Activated gamma-delta T cell treated with anti-CD3 and anti-CD28 coated beads, Interleukin-2, amount 50 U/mL, for 16 hours (primary cell): ENCODE data around the gene FAM200B.

Experiments used
- DNase-seq: peaks from one replicate; pipeline ENCODE4 v3.0.0-alpha.2; 2020; ENCODE audit warnings: low read depth

FAM200B gene

GRCh38 chr4:15737255-15737654 lies 55.6 kb downstream of the FAM200B start:
- no peak for DNase-seq

GRCh38 chr4:15738877-15739276 lies 57.2 kb downstream of the FAM200B start:
- no peak for DNase-seq
